HepG2 (cell line): ENCODE measurements around the gene UGP2. TPM values are rescaled to one million over a fixed set of nuclear protein-coding genes. Genes with fewer than 3 reads are reported as not detected.

ENCODE experiments used
- ATAC-seq: fragments of 200-7000 bp; cut with Tn5 transposase; 3 replicates; pipeline ENCODE4 v1.9.1; 2020; ENCODE audit warnings: mild to moderate bottlenecking, moderate library complexity
- BruUV-seq: library from RNA; stranded (reverse); fragments of 400-500 nt; replicated peaks from 2 replicates; lab custom pipeline; 2021; lab: Mats Ljungman, UMichigan
- CTCF ChIA-PET: fragments of 300-600 bp; formaldehyde crosslinking; extraction: SDS; loops from one replicate; lab custom pipeline; 2021; ENCODE audit warnings: low total read pairs, inconsistent platforms, low intra/inter-chr PET ratio; lab: Yijun Ruan, JAX
- POLR2A ChIA-PET: fragments of 350-600 bp; sonication (Branson Sonifier 250); formaldehyde crosslinking; loops from one replicate; lab custom pipeline; 2020; ENCODE audit warnings: antibody characterized with exemption, inconsistent platforms; lab: Yijun Ruan, JAX
- DNase-seq: peaks from one replicate; pipeline ENCODE4 v3.0.0-alpha.2; 2015; ENCODE audit warnings: low spot score
- FAIRE-seq: peaks from 3 replicates; lab custom pipeline; 2011; peaks lifted over from hg19 to GRCh38; lab: Jason Lieb, UNC
- H2AFZ ChIP-seq: one replicate; pipeline ENCODE4 v1.6.1; 2011; ENCODE audit warnings: low read length, inconsistent platforms
- H3K27ac ChIP-seq: fragments of 300-600 bp; 3 replicates; pipeline ENCODE4 v1.8.0; 2011; ENCODE audit warnings: mixed run types, mild to moderate bottlenecking, mixed read lengths, low read length, inconsistent platforms; ENCODE audit not compliant: insufficient read depth; ENCODE audit errors: extremely low read length
- H3K27me3 ChIP-seq, 2 experiments: fragments of 200-600 bp in 1 of 2; 2 replicates in 1 of 2; 3 replicates in 1 of 2; pipeline versions ENCODE4 v1.6.0 to v1.8.0; 2011; ENCODE audit warnings: low read length in 2 of 2, mild to moderate bottlenecking in 2 of 2, moderate library complexity in 2 of 2, inconsistent platforms in 1 of 2; ENCODE audit not compliant: insufficient read depth in 2 of 2, control insufficient read depth in 1 of 2
- H3K36me3 ChIP-seq, 2 experiments: fragments of 200-600 bp in 1 of 2; replicated peaks in 1 of 2; 2 replicates in 1 of 2; 3 replicates in 1 of 2; pipeline versions ENCODE4 v1.5.1 to v1.8.0; 2011; ENCODE audit warnings: low read length in 2 of 2, inconsistent platforms in 1 of 2; ENCODE audit not compliant: insufficient read depth in 2 of 2, control insufficient read depth in 1 of 2
- H3K4me1 ChIP-seq: 2 replicates; pipeline ENCODE4 v1.5.1; 2012; ENCODE audit warnings: low read length, inconsistent platforms; ENCODE audit not compliant: insufficient read depth
- H3K4me2 ChIP-seq: 2 replicates; pipeline ENCODE4 v1.6.0; 2011; ENCODE audit warnings: low read depth, low read length, inconsistent platforms
- H3K4me3 ChIP-seq, 3 experiments: fragments of 200-600 bp in 1 of 3; sonication (generic), shearing (Covaris generic) in 1 of 3; replicated peaks in 1 of 3; 2 replicates each; pipeline ENCODE4 v1.5.1; 2011 to 2016; ENCODE audit warnings: low read length in 3 of 3, inconsistent platforms in 2 of 3, low read depth in 2 of 3, mild to moderate bottlenecking in 2 of 3, control low read depth in 1 of 3, mixed read lengths in 1 of 3; ENCODE audit not compliant: insufficient read depth in 1 of 3
- H3K79me2 ChIP-seq: one replicate; pipeline ENCODE4 v1.6.1; 2011; ENCODE audit warnings: low read length, inconsistent platforms; ENCODE audit not compliant: insufficient read depth
- H3K9ac ChIP-seq: 2 replicates; pipeline ENCODE4 v1.6.0; 2011; ENCODE audit warnings: mild to moderate bottlenecking, low read depth, low read length, inconsistent platforms; ENCODE audit not compliant: insufficient read depth
- H3K9me3 ChIP-seq: 2 replicates; pipeline ENCODE4 v1.5.1; 2012; ENCODE audit warnings: mild to moderate bottlenecking, low read length
- H4K20me1 ChIP-seq: 2 replicates; pipeline ENCODE4 v1.6.0; 2011; ENCODE audit warnings: inconsistent platforms, mild to moderate bottlenecking, low read length, moderate library complexity; ENCODE audit not compliant: insufficient read depth
- ARNTL ChIP-seq: sonication (generic); formaldehyde crosslinking; IDR thresholded peaks from 2 replicates; pipeline ENCODE4 v1.4.0; 2020; ENCODE audit warnings: mild to moderate bottlenecking, missing genetic modification reagents
- CBX1 ChIP-seq: IDR thresholded peaks from one replicate; pipeline ENCODE4 v1.6.1; 2016; ENCODE audit warnings: antibody characterized with exemption, low read depth
- CREM ChIP-seq, 2 experiments: sonication (generic) in 1 of 2; formaldehyde crosslinking in 1 of 2; IDR thresholded peaks; 2 replicates each; pipeline versions ENCODE4 v1.4.0 to v1.6.1; 2016 to 2020; ENCODE audit warnings: antibody characterized with exemption in 1 of 2, mild to moderate bottlenecking in 1 of 2, missing genetic modification reagents in 1 of 2
- DR1 ChIP-seq: sonication (generic); formaldehyde crosslinking; IDR thresholded peaks from 2 replicates; pipeline ENCODE4 v1.8.0; 2021; ENCODE audit warnings: mild to moderate bottlenecking, missing genetic modification reagents, inconsistent platforms
- ELF4 ChIP-seq: sonication (generic); formaldehyde crosslinking; IDR thresholded peaks from 2 replicates; pipeline ENCODE4 v1.5.0; 2020; ENCODE audit warnings: missing genetic modification reagents, mild to moderate bottlenecking, moderate library complexity, borderline replicate concordance
- FOXO1 ChIP-seq: sonication (generic); formaldehyde crosslinking; IDR thresholded peaks from 2 replicates; pipeline ENCODE4 v1.4.0; 2020; ENCODE audit warnings: missing genetic modification reagents
- HMG20A ChIP-seq: IDR thresholded peaks from 2 replicates; pipeline ENCODE4 v1.6.1; 2016; ENCODE audit warnings: borderline replicate concordance
- HOXD1 ChIP-seq: sonication (generic); formaldehyde crosslinking; IDR thresholded peaks from 2 replicates; pipeline ENCODE4 v1.5.0; 2020; ENCODE audit warnings: missing genetic modification reagents
- KDM5B ChIP-seq: sonication (generic); formaldehyde crosslinking; IDR thresholded peaks from 2 replicates; pipeline ENCODE4 v1.4.0; 2020; ENCODE audit warnings: missing genetic modification reagents, mild to moderate bottlenecking, borderline replicate concordance
- NFATC3 ChIP-seq: sonication (generic); formaldehyde crosslinking; IDR thresholded peaks from 2 replicates; pipeline ENCODE4 v1.5.1; 2020; ENCODE audit warnings: mild to moderate bottlenecking, missing genetic modification reagents
- NR1H2 ChIP-seq: sonication (generic); formaldehyde crosslinking; IDR thresholded peaks from 2 replicates; pipeline ENCODE4 v1.8.1; 2022; ENCODE audit warnings: low read depth, missing genetic modification reagents, borderline replicate concordance
- ONECUT2 ChIP-seq: sonication (generic); formaldehyde crosslinking; IDR thresholded peaks from 2 replicates; pipeline ENCODE4 v1.4.0; 2020; ENCODE audit warnings: missing genetic modification reagents
- SRY ChIP-seq: sonication (generic); formaldehyde crosslinking; IDR thresholded peaks from 2 replicates; pipeline ENCODE4 v1.8.0; 2022; ENCODE audit warnings: mild to moderate bottlenecking, missing genetic modification reagents
- THAP11 ChIP-seq: IDR thresholded peaks from 2 replicates; pipeline ENCODE4 v1.6.1; 2016; ENCODE audit warnings: missing biosample characterization, missing genetic modification reagents
- XBP1 ChIP-seq: sonication (generic); formaldehyde crosslinking; IDR thresholded peaks from 2 replicates; pipeline ENCODE4 v1.5.0; 2020; ENCODE audit warnings: missing genetic modification reagents
- ZMYM4 ChIP-seq: sonication (generic); formaldehyde crosslinking; IDR thresholded peaks from 2 replicates; pipeline ENCODE4 v1.8.1; 2023; ENCODE audit warnings: mild to moderate bottlenecking, missing genetic modification reagents
- ZNF550 ChIP-seq: sonication (generic); formaldehyde crosslinking; IDR thresholded peaks from 2 replicates; pipeline ENCODE4 v1.4.0; 2020; ENCODE audit warnings: mild to moderate bottlenecking, missing genetic modification reagents, borderline replicate concordance
- ZNF614 ChIP-seq: IDR thresholded peaks from 2 replicates; pipeline ENCODE4 v1.6.1; 2018; ENCODE audit warnings: missing biosample characterization, missing genetic modification reagents, inconsistent platforms, borderline replicate concordance
- ZNF674 ChIP-seq: sonication (generic); formaldehyde crosslinking; IDR thresholded peaks from 2 replicates; pipeline ENCODE4 v1.5.0; 2020; ENCODE audit warnings: low read depth, mild to moderate bottlenecking, missing genetic modification reagents
- ZNF7 ChIP-seq: IDR thresholded peaks from 2 replicates; pipeline ENCODE4 v1.6.1; 2016; ENCODE audit warnings: missing biosample characterization, missing genetic modification reagents
- ZNF775 ChIP-seq: sonication (generic); formaldehyde crosslinking; IDR thresholded peaks from 2 replicates; pipeline ENCODE4 v1.4.0; 2020; ENCODE audit warnings: missing genetic modification reagents, mild to moderate bottlenecking, moderate library complexity, borderline replicate concordance
- ZNF782 ChIP-seq: sonication (generic); formaldehyde crosslinking; IDR thresholded peaks from 2 replicates; pipeline ENCODE4 v1.4.0; 2020; ENCODE audit warnings: missing genetic modification reagents, mild to moderate bottlenecking, borderline replicate concordance
- ZNF83 ChIP-seq: sonication (generic); formaldehyde crosslinking; IDR thresholded peaks from 2 replicates; pipeline ENCODE4 v1.4.0; 2020; ENCODE audit warnings: missing genetic modification reagents, mild to moderate bottlenecking, borderline replicate concordance
- ZSCAN22 ChIP-seq: sonication (generic); formaldehyde crosslinking; IDR thresholded peaks from 2 replicates; pipeline ENCODE4 v1.4.0; 2020; ENCODE audit warnings: mild to moderate bottlenecking, missing genetic modification reagents
- in situ Hi-C: cut with HindIII; loops from 2 replicates; pipeline ENCODE4 v1.10.0; 2017; ENCODE audit warnings: low pct_unique_long_range_greater_than_20kb; ENCODE audit not compliant: extremely low pct_ligation_motif_present
- intact Hi-C: fragments of 100-400 bp; cut with micrococcal nuclease; formaldehyde crosslinking; loops from one replicate; pipeline ENCODE4 v1.10.0; 2022; ENCODE audit not compliant: unreplicated experiment
- polyA plus RNA-seq, 8 experiments: library from polyadenylated mRNA; depleted of rRNA in 3 of 8; stranded (reverse) in 7 of 8; unstranded in 1 of 8; fragments of >200 nt; fragmentation: Illumina TruSeq in 4 of 8; extraction: Trizol in 4 of 8; gene quantifications; 2 replicates each; pipeline versions ENCODE4 v1.2.1 to v1.2.3, GENCODE V29; 2011 to 2016; ENCODE audit warnings: low read depth in 4 of 8, missing spikeins in 1 of 8, mixed read lengths in 1 of 8; ENCODE audit not compliant: insufficient read depth in 1 of 8
- total RNA-seq, 5 experiments: library from RNA; depleted of rRNA; stranded (reverse); fragments of >200 nt; fragmentation: Illumina TruSeq; extraction: Trizol; gene quantifications; 2 replicates each; pipeline ENCODE4 v1.2.3, GENCODE V29; 2016; ENCODE audit warnings: low read depth in 1 of 5
- TF ChIP-seq, protein P1 (sequence below), 2 experiments: IDR thresholded peaks; 2 replicates each; pipeline ENCODE4 v1.6.1; 2011 to 2012; ENCODE audit warnings: low read length in 2 of 2, borderline replicate concordance in 1 of 2, low read depth in 1 of 2, mild to moderate bottlenecking in 1 of 2, moderate library complexity in 1 of 2

Gene UGP2
- total and polyA plus RNA-seq, 2 of the 13 experiments (the other 11 are each of a cell fraction or from before 2014, with no cell fraction given): 96.0 to 134 TPM

DNA sequence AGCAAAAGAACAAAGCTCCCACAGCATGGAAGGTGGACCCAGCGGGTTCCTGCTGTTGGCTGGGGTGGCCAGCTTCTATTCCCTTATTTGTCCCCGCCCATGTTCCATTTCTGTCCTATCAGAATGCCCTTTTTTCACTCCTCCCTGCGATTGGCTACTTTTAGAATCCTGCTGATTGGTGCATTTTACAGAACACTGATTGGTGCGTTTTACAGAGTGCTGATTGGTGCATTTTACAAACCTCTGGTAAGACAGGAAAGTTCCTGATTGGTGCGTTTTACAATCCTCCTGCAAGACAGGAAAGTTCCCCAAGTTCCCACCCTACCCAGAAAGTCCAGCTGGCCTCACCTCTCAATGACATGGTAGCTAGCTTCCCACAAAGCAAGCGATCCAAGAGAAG lies 40.2 kb upstream of the UGP2 start (continued):
- TF ChIP-seq ZMYM4 (CRISPR knock-in tag): peak; percentile 41; the same call in 1 of the 2 replicates
- TF ChIP-seq ZNF674 (CRISPR knock-in tag): no peak
- TF ChIP-seq ARNTL (CRISPR knock-in tag): no peak
- no peak for TF ChIP-seq ZNF782 (CRISPR knock-in tag)
- TF ChIP-seq ZNF550 (CRISPR knock-in tag): no peak
- no peak for TF ChIP-seq ONECUT2 (CRISPR knock-in tag)
- no peak for TF ChIP-seq CBX1
- TF ChIP-seq DR1: no peak
- TF ChIP-seq XBP1 (CRISPR knock-in tag): no peak
- no peak for TF ChIP-seq ELF4 (CRISPR knock-in tag)
- no peak for TF ChIP-seq HMG20A (CRISPR knock-in tag)

- in situ Hi-C loops: no loop called here
- TF ChIP-seq ZNF83: no peak
- TF ChIP-seq ZNF614 (CRISPR knock-in tag): no peak
- no peak for TF ChIP-seq NFATC3 (CRISPR knock-in tag)
- no peak for TF ChIP-seq THAP11
- TF ChIP-seq, protein P1, sequence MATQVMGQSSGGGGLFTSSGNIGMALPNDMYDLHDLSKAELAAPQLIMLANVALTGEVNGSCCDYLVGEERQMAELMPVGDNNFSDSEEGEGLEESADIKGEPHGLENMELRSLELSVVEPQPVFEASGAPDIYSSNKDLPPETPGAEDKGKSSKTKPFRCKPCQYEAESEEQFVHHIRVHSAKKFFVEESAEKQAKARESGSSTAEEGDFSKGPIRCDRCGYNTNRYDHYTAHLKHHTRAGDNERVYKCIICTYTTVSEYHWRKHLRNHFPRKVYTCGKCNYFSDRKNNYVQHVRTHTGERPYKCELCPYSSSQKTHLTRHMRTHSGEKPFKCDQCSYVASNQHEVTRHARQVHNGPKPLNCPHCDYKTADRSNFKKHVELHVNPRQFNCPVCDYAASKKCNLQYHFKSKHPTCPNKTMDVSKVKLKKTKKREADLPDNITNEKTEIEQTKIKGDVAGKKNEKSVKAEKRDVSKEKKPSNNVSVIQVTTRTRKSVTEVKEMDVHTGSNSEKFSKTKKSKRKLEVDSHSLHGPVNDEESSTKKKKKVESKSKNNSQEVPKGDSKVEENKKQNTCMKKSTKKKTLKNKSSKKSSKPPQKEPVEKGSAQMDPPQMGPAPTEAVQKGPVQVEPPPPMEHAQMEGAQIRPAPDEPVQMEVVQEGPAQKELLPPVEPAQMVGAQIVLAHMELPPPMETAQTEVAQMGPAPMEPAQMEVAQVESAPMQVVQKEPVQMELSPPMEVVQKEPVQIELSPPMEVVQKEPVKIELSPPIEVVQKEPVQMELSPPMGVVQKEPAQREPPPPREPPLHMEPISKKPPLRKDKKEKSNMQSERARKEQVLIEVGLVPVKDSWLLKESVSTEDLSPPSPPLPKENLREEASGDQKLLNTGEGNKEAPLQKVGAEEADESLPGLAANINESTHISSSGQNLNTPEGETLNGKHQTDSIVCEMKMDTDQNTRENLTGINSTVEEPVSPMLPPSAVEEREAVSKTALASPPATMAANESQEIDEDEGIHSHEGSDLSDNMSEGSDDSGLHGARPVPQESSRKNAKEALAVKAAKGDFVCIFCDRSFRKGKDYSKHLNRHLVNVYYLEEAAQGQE (IDR thresholded peaks at IDR 0.05; ENCODE audit: borderline replicate concordance in 1 of 2, low read depth in 1 of 2, low read length in 2 of 2): no peak
- no peak for TF ChIP-seq NR1H2 (CRISPR knock-in tag)
- TF ChIP-seq FOXO1 (CRISPR knock-in tag): no peak
- no peak for TF ChIP-seq ZNF7 (CRISPR knock-in tag)
- TF ChIP-seq CREM (IDR thresholded peaks at IDR 0.05): no peak
- no peak for TF ChIP-seq CREM (CRISPR knock-in tag; IDR thresholded peaks at IDR 0.05)
- TF ChIP-seq ZNF775 (CRISPR knock-in tag): no peak
- no peak for TF ChIP-seq SRY (CRISPR knock-in tag)
- TF ChIP-seq KDM5B: no peak
- TF ChIP-seq ZSCAN22 (CRISPR knock-in tag): no peak
- TF ChIP-seq HOXD1: no peak
Measured at GRCh38 chr2:63805412-63805811, 36.3 kb upstream of the UGP2 start.

More at GRCh38 chr2:63805412-63805811, 36.3 kb upstream of the UGP2 start:
- no peak overlapping the region for H2AFZ ChIP-seq
- intact Hi-C loops: no loop called here
- no peaks in the 10 kb centered on the region for H3K36me3 ChIP-seq
- no peaks in the 10 kb centered on the region for H4K20me1 ChIP-seq
- DNase-seq (no peak), ATAC-seq (no peak), FAIRE-seq (no peak)
- ChIA-PET POLR2A (interaction anchor here (0.5 kb wide), 1 partner anchor 60 kb away, joined by 3 read pairs; no protein-coding TSS in a partner anchor), CTCF (no interaction called here)
- H3K79me2 ChIP-seq: no peaks in the 10 kb centered on the region
- BruUV-seq: no TSS peak
- H3K9me3 ChIP-seq: no peaks in the 10 kb centered on the region
- H3K4me1 ChIP-seq: no peaks in the 10 kb centered on the region; the same call in 1 of the 2 replicates
- H3K27me3 ChIP-seq: no peaks in the 10 kb centered on the region
- H3K27ac ChIP-seq: no peak overlapping the region
- no peak overlapping the region for H3K4me2 ChIP-seq
- no peak overlapping the region for H3K9ac ChIP-seq
- H3K4me3 ChIP-seq: no peak overlapping the region
